Muscle of back (tissue), 13 donors: Measurements from ENCODE around the gene DCTD. TPM values are rescaled to one million over a fixed set of nuclear protein-coding genes. Genes with fewer than 3 reads are reported as not detected.
A peak's percentile ranks its signal among the peaks of the same experiment; 100 is the strongest.

Experiments used
- DNase-seq, 3 donors: peaks; one replicate each; pipeline versions ENCODE4 v3.0.0 to v3.0.0-alpha.2; 2013
- long read RNA-seq, 9 donors: transcript quantifications; one replicate each; lab custom pipeline, GENCODE V29; 2026
- polyA plus RNA-seq, 10 donors: library from polyadenylated mRNA; unstranded; fragments of 120-200 nt; gene quantifications; one replicate each; pipeline ENCODE4 v1.2.1, GENCODE V29; 2013; ENCODE audit not compliant: insufficient read length in 10 of 10

DCTD gene
- 10 to 100 TPM; 58.9 to 80.7 (median 67.1) TPM for polyA plus RNA-seq
- long read RNA-seq, donor 1, transcript DCTD-202 (6 exons, 1,972 nt) = minor isoform, 5 of 16 reads
- long read RNA-seq, donor 1, transcript DCTD-201 (6 exons, 1,931 nt) = major isoform, 9 of 16 reads
- long read RNA-seq, donor 1, partial matches to known transcripts = 0 of 16 reads
- long read RNA-seq, donor 1, other reads (novel, unspliced or antisense) = 0 of 16 reads
- long read RNA-seq, donor 2, transcript DCTD-201 (6 exons, 1,931 nt) = major isoform, 12 of 15 reads
- long read RNA-seq, donor 2, partial matches to known transcripts = 0 of 15 reads
- long read RNA-seq, donor 2, other reads (novel, unspliced or antisense) = 0 of 15 reads
- long read RNA-seq, donor 3 = 0 reads
- long read RNA-seq, donor 4, transcript DCTD-201 (6 exons, 1,931 nt) = major isoform, 10 of 13 reads
- long read RNA-seq, donor 4, partial matches to known transcripts = 0 of 13 reads
- long read RNA-seq, donor 4, other reads (novel, unspliced or antisense) = 0 of 13 reads
- long read RNA-seq, donor 5, transcript DCTD-201 (6 exons, 1,931 nt) = major isoform, 9 of 13 reads
- long read RNA-seq, donor 5, partial matches to known transcripts = 0 of 13 reads
- long read RNA-seq, donor 5, other reads (novel, unspliced or antisense) = 0 of 13 reads
- long read RNA-seq, donor 6, transcript DCTD-201 (6 exons, 1,931 nt) = major isoform, 5 of 8 reads
- long read RNA-seq, donor 6, partial matches to known transcripts = 0 of 8 reads
- long read RNA-seq, donor 6, other reads (novel, unspliced or antisense) = 0 of 8 reads
- long read RNA-seq, donor 7, transcript DCTD-201 (6 exons, 1,931 nt) = major isoform, 11 of 19 reads
- long read RNA-seq, donor 7, partial matches to known transcripts = 0 of 19 reads
- long read RNA-seq, donor 7, other reads (novel, unspliced or antisense) = 0 of 19 reads
- long read RNA-seq, donor 8, partial matches to known transcripts = 0 of 5 reads
- long read RNA-seq, donor 8, other reads (novel, unspliced or antisense) = 0 of 5 reads
- long read RNA-seq, donor 9, partial matches to known transcripts = 0 of 2 reads
- long read RNA-seq, donor 9, other reads (novel, unspliced or antisense) = 0 of 2 reads

DNA sequence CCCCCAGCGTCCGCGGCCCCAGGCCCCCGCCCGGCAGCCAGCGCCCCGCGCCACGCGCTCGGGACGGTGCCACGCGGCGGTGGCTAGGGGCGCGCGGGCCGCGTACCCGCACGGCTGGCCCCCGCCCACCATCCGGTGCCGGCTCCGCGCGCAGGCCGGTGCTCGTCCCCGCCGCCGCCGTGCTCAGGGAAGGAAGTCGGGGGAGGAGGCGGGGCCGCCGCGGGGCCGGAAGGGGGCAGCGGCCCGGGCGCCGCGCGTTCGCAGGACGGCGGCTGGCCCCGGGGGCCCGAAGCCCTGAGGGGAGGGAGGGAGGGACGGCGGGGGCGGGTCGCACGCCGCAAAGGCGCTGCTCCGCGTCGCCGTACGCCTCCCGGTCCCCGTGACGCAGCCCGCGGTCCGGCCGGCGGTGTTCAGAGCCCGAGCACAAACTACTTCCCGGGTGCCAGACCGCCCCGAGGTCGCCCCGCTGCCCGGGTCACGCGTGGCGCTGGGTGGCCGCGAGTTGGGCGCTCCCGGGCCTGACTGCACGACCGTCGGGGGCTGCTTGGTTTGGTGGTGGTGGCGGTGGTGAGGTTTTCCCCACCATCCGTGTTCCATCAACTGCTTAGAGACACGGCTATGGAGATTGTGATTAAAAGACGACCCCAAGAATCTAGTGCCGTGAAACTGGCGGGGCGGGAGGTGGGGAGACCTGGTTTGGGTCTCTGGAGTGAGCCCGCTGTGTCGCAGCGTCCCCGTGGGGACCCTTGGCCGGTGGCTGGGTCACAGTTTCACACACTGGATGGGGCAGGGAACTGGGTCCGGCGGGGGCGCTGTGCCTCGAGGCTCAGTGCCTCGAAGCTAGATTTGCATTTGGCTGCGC lies at the start of gene DCTD:
TSS of gene DCTD (minus strand) at position 205 of the 862 bp plus-strand sequence. CDS start 1,818 bp downstream, outside the sequence.
- peak; percentile 70 to 90 (median 74) for DNase-seq

GRCh38 chr4:182960746-182961145 lies 43.6 kb upstream of the DCTD start:
- DNase-seq = no peak

DNA sequence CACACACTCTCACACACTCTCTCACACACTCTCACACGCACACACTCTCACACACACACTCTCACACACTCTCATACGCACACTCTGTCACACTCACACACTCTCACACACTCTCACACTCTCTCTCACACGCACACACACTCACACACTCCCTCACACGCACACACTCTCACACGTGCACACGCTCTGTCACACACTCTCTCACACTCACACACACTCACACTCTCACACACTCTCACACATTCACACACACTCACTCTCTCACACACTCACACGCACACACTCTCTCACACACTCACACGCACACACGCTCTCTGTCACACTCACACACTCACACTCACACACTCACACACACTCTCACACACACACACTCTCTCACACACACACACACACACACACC lies 43.0 kb upstream of the DCTD start:
- no peak for DNase-seq

GRCh38 chr4:182955411-182955810 lies 38.2 kb upstream of the DCTD start:
- DNase-seq = no peak

GRCh38 chr4:182944484-182945213 lies 27.5 kb upstream of the DCTD start:
- no peak for DNase-seq

GRCh38 chr4:182939680-182940079 lies 22.5 kb upstream of the DCTD start:
- DNase-seq = no peak

DNA sequence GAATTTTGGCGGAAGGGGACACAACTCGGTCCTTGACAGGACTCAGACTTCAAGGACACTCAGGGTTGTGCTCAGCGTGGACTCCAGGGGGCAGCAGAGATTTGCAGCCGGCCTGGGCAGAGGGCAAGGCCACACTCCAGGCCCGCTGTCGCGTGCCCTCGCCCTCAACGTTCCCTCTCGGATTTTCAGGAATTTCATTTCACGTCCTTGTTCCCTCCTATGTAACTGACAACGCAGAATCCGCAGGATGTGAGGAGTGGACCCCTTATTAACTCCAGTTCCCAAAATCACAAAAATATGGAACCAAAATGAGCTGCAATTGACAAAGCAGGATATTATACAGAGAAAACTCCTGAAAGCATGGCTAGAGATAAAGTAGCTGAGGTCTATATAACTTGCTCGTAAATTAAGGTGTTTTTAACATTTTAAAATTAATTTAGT lies 21.0 kb upstream of the DCTD start:
- DNase-seq = peak in 2 of 3 donors; percentile 57 to 67

GRCh38 chr4:182937268-182938204 lies 20.4 kb upstream of the DCTD start:
- no peak for DNase-seq

GRCh38 chr4:182932651-182933050 lies 15.5 kb upstream of the DCTD start:
- DNase-seq = no peak

- DNase-seq = no peak
These were observed 14.6 kb upstream of the DCTD start for GRCh38 chr4:182931691-182932345.

DNA sequence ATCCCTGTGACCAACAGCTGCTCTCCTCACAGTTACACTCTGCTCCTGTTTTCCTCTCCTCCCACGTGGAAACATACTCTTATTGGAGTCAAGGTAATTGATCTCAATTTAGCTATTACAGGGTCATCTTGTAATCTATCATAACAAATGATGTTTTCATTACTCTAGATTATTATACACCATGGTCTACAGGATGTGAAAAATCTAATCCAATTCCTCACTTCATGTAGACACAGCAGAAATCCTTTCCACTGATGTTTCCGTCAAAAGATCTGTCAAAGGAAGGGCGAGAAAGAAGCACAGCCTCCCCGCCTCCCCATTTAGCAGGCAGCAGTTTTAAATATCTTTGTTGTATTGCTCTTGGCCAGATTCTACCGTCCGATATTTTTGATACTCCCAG lies 13.7 kb upstream of the DCTD start:
- no peak for DNase-seq

DNA sequence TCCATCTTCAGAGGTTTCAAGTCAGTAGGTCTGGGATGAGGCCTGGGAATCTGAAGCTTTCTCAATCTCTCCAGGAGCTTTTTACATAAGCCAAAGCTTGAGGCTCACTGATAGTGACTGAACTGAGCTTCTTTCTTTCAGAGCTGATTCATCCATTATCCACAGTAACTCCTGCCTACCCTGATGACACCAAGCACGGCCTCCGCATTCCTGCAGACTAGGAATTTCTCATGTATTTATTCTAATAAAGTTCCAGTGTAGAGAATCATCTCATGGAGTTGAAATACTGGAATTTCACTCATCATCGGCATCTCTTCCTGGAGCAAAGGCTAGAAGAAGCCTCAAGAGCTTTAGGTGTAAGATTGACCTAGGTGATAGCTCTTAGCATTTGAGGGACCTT lies 12.1 kb upstream of the DCTD start:
- DNase-seq = peak in 1 of 3 donors; percentile 85

- DNase-seq = no peak
These were observed 10.9 kb upstream of the DCTD start for GRCh38 chr4:182928061-182928460.

DNA sequence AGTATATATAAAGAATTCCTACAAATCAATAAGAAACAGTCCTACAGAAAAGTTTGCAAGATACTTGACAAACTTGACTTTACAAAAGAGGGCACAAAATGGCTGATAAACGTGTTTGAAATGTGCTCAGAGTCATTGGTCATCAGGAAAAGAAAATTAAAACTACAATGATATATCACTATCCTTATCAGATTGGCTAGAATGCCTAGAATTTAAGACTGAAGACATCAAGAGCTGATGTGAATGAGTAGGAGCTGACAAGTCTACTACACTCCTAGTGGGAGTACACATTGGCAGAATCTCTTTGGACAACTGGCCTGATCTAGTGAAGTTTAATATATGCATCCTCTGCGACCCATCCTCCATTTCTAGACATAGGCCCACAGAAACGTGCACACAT lies 10.3 kb upstream of the DCTD start:
- no peak for DNase-seq

- DNase-seq = no peak
These were observed 8.7 kb upstream of the DCTD start for GRCh38 chr4:182925855-182926254.

GRCh38 chr4:182925298-182925757 lies 8.1 kb upstream of the DCTD start:
- peak; percentile 49 to 77 (median 60) for DNase-seq

DNA sequence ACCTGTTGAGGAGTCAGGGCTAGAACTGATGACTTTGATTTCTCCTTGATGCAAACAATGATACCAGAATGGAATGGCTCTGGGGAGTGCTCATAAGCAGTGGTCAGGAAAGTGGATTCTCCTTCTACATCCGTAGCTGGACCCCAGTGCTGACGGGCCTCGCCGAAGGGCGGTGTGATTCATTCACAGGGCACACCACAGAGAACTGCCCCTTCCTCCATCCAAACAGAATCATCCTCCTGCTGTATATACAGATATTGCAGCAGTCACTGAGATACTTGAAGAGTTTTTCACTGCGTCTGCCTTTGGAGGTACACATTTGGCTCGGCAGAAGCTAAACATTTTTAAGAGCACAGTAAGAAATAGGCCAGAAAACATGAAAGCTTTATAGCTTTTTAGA lies 7.3 kb upstream of the DCTD start:
- DNase-seq = no peak

GRCh38 chr4:182923796-182924340 lies 6.7 kb upstream of the DCTD start:
- DNase-seq = no peak
